Measurements from ENCODE around the gene ALKBH1. TPM values are rescaled to one million over a fixed set of nuclear protein-coding genes. Genes with fewer than 3 reads are reported as not detected.

ALKBH1 gene
- total and polyA plus RNA-seq, 7 donors = 7.7 to 17.6 (median 9.8) TPM

- no peak overlapping the region for H3K27ac ChIP-seq
- peaks cover 5 to 52% of the 10 kb centered on the region in 2 donors for H3K36me3 ChIP-seq (ENCODE audit: insufficient read depth in 1 of 2, low read depth in 1 of 2)
- no peaks in the 10 kb centered on the region for H3K27me3 ChIP-seq (ENCODE audit: insufficient read depth in 3 of 3, low read length in 2 of 3)
- peaks cover 29% of the 10 kb centered on the region for H3K4me1 ChIP-seq
- peak overlapping the region; percentile 98 for H3K4me3 ChIP-seq
- 72 to 79% (median 73%) methylated on average over 3 of the region's 3 CpGs for WGBS, 3 donors
- intact Hi-C loops (cut with DNase I) = loop anchor here (5.0 kb wide), 3 partner anchors 48 to 252 kb away; partner anchors contain the start of genes AHSA1 (in 2 of the 2) and VIPAS39 (in 2 of the 2)
- no peak for TF ChIP-seq CTCF (IDR thresholded peaks at IDR 0.05)
- ATAC-seq = no peak
- no peaks in the 10 kb centered on the region for H3K9me3 ChIP-seq
- no peak for DNase-seq
These were observed 1.6 kb upstream of the ALKBH1 start for GRCh38 chr14:77709412-77709811.

- no peak for TF ChIP-seq CTCF (IDR thresholded peaks at IDR 0.05)
- H3K9me3 ChIP-seq = no peaks in the 10 kb centered on the region
- H3K27me3 ChIP-seq (ENCODE audit: insufficient read depth in 3 of 3, low read length in 2 of 3) = no peaks in the 10 kb centered on the region
- no peak for DNase-seq
- peak overlapping the region; percentile 74 for H3K27ac ChIP-seq
- ATAC-seq = no peak
- WGBS, 3 donors = 16 to 18% (median 18%) methylated on average over 7 of the region's 7 CpGs
- H3K4me3 ChIP-seq = peak overlapping the region; percentile 98
- H3K36me3 ChIP-seq (ENCODE audit: insufficient read depth in 1 of 2, low read depth in 1 of 2) = peaks cover 7 to 52% of the 10 kb centered on the region in 2 donors
- intact Hi-C loops (cut with DNase I) = loop anchor here (5.0 kb wide), 3 partner anchors 49 to 251 kb away; partner anchors contain the start of genes AHSA1 (in 2 of the 2) and VIPAS39 (in 2 of the 2)
- peaks cover 29% of the 10 kb centered on the region for H3K4me1 ChIP-seq
These were observed 926 bp upstream of the ALKBH1 start for GRCh38 chr14:77708749-77709148.

GRCh38 chr14:77707355-77707723 lies 484 bp downstream of the ALKBH1 start:
- no peak for DNase-seq
- Histone ChIP-seq H3K4me3 (peak overlapping the region; percentile 98), H3K36me3 (ENCODE audit: insufficient read depth in 1 of 2, low read depth in 1 of 2) (peaks cover 7 to 53% of the 10 kb centered on the region in 2 donors), H3K4me1 (peaks cover 25% of the 10 kb centered on the region), H3K27me3 (ENCODE audit: insufficient read depth in 3 of 3, low read length in 2 of 3) (no peaks in the 10 kb centered on the region), H3K9me3 (no peaks in the 10 kb centered on the region), H3K27ac (peak overlapping the region; percentile 74)
- TF ChIP-seq CTCF (IDR thresholded peaks at IDR 0.05) = peak; percentile 26
- 0% methylated on average over 14 of the region's 14 CpGs for WGBS, 3 donors
- peak; percentile 41 to 79 (median 56) for ATAC-seq
- intact Hi-C loops (cut with DNase I) = loop anchor here (5.0 kb wide), 3 partner anchors 50 to 250 kb away; partner anchors contain the start of genes AHSA1 (in 2 of the 2) and VIPAS39 (in 2 of the 2)

GRCh38 chr14:77691259-77691658 lies 16.6 kb downstream of the ALKBH1 start:
- intact Hi-C loops (cut with DNase I) = no loop called here
- H3K27ac ChIP-seq = no peak overlapping the region
- WGBS, 3 donors = 78 to 83% (median 81%) methylated on average over 2 of the region's 2 CpGs
- no peaks in the 10 kb centered on the region for H3K4me1 ChIP-seq
- no peak overlapping the region for H3K4me3 ChIP-seq
- DNase-seq = no peak
- no peaks in the 10 kb centered on the region for H3K27me3 ChIP-seq (ENCODE audit: insufficient read depth in 3 of 3, low read length in 2 of 3)
- no peaks in the 10 kb centered on the region for H3K9me3 ChIP-seq
- no peak for TF ChIP-seq CTCF (IDR thresholded peaks at IDR 0.05)
- peaks cover 3 to 94% of the 10 kb centered on the region in 2 donors for H3K36me3 ChIP-seq (ENCODE audit: insufficient read depth in 1 of 2, low read depth in 1 of 2)
- ATAC-seq = peak; percentile 44 to 75 (median 54)

- Histone ChIP-seq H3K36me3 (ENCODE audit: insufficient read depth in 1 of 2, low read depth in 1 of 2) (peaks cover 0 to 53% of the 10 kb centered on the region in 2 donors), H3K4me3 (no peak overlapping the region), H3K27me3 (ENCODE audit: insufficient read depth in 3 of 3, low read length in 2 of 3) (no peaks in the 10 kb centered on the region), H3K4me1 (peaks cover 17% of the 10 kb centered on the region), H3K27ac (peak overlapping the region; percentile 67), H3K9me3 (no peaks in the 10 kb centered on the region)
- DNase-seq (no peak), ATAC-seq (peak; percentile 83 to 92 (median 86))
- TF ChIP-seq CTCF (IDR thresholded peaks at IDR 0.05) = no peak
- intact Hi-C loops (cut with DNase I) = no loop called here
- WGBS, 3 donors = 7 to 14% (median 13%) methylated on average over 1 of the region's 1 CpG
These were observed 25.7 kb downstream of the ALKBH1 start for GRCh38 chr14:77682158-77682553.
